ENCODE data around the gene CSNK1G2.

Gene CSNK1G2

GRCh38 chr19:2018752-2019151 lies 77.8 kb downstream of the CSNK1G2 start:
- DNase-seq (ENCODE audit: low read depth in 2 of 2) = no peak

GRCh38 chr19:2021453-2022140 lies 80.6 kb downstream of the CSNK1G2 start:
- DNase-seq (ENCODE audit: low read depth in 2 of 2) = no peak

GRCh38 chr19:2022289-2022688 lies 81.3 kb downstream of the CSNK1G2 start:
- no peak for DNase-seq (ENCODE audit: low read depth in 2 of 2)

DNA sequence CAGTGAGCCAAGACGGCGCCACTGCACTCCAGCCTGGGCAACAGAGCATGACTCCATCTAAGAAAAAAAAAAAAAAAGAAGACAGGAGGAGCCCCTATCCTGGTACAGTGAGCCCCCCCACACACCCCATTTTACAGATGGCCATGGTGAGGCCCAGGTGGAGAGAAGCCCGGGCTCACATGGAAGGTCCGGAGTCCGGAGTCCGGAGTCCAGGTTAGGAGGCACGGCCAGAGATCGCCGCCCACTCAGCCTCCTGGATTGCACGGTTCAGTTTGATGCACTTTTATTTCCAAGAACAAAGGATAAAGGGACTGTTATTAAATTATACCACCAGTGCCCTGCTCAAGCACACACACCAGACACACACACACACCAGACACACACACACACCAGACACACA lies 85.8 kb downstream of the CSNK1G2 start:
- no peak for DNase-seq (ENCODE audit: low read depth in 2 of 2)

- DNase-seq (ENCODE audit: low read depth in 2 of 2) = no peak
These were observed 86.4 kb downstream of the CSNK1G2 start for GRCh38 chr19:2027361-2027760.
